Measurements from ENCODE around the gene ACVRL1. TPM values are rescaled to one million over a fixed set of nuclear protein-coding genes. Genes with fewer than 3 reads are reported as not detected.

The ACVRL1 gene
- total RNA-seq, 2 experiments from 2014 or later = not detected

DNA sequence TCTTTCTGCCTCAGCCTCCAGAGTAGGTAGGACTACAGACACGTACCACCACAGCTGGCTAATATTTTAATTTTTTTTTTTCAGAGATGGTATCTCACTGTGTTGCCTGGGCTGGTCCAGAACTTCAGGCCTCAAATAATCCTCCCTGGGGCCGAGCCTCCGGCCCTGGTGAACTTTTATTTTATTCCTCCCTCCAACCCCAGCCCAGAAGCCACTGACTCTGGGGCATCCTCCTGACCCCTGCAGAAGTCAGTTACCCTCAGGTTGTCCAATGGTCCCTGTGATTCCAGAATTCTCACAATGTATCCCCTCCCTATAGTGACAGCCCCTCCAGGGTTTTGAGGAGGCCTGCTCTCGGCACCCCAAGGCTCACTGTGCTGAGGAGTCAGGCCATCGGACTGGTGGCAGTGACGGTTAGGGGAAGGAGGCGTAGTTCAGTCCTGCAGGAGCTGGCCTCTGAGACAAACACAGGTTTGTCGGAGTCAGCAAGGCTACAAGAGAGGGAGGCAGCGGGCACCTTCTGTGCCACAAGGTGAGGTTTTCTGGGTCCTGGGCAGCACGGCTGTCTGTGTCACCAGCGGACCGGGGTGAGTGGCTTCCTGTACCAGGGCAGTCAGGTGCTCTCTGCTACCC is 39.4 kb upstream of the ACVRL1 start:
- H3K9me3 Mint-ChIP-seq (ENCODE audit: insufficient read depth) = no peaks in the 10 kb centered on the region
- ATAC-seq = no peak
- no peak overlapping the region for H3K27ac Mint-ChIP-seq
- H3K4me3 Mint-ChIP-seq = no peak overlapping the region
- peaks cover 59% of the 10 kb centered on the region for H3K27me3 Mint-ChIP-seq (ENCODE audit: low read depth)
- DNase-seq = no peak
- H3K4me1 Mint-ChIP-seq (ENCODE audit: low read depth) = peaks cover 21% of the 10 kb centered on the region
- no peaks in the 10 kb centered on the region for H3K36me3 Mint-ChIP-seq (ENCODE audit: low read depth)
- POLR2A ChIA-PET = interaction anchor here (0.6 kb wide), 1 partner anchor 43 kb away, joined by 4 read pairs; no protein-coding TSS in a partner anchor
- CTCF ChIA-PET = no interaction called here

DNA sequence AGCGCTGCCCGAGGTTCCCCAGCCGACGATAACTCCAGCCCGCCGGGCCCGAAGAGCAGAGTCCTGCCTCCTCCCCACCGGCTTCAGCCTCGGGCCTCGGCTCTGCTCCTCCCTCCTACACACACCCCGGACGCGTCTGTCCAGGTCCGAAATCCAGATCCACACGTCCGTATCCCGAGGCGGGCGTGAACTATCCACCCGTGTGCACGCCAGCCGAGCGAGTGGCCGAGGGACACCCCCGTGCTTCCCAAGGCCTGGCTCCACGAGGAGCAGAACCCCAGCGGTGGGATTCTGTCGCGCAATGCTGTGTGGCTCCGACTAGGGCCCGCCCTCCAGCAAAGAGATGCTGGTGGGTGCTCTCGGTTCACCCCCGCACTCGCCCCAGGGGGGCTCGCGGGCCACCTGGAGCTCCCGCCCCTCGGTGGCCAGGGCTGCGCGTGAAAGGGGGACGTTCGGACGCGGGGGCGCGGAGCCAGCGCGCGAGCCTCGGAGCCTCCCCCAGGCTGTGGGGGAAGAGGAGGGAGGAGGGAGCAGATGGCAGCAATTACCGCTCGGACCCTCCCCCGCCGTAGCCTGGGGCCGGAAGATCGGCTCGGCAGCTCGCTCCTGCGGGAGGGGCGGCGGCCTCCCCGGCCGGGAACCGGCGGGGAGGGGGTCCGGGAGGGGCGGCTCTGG is 38.3 kb upstream of the ACVRL1 start:
- POLR2A ChIA-PET = no interaction called here
- Mint-ChIP-seq H3K9me3 (ENCODE audit: insufficient read depth) (no peaks in the 10 kb centered on the region), H3K27ac (no peak overlapping the region), H3K36me3 (ENCODE audit: low read depth) (no peaks in the 10 kb centered on the region), H3K4me1 (ENCODE audit: low read depth) (peaks cover 16% of the 10 kb centered on the region), H3K4me3 (no peak overlapping the region), H3K27me3 (ENCODE audit: low read depth) (peaks cover 52% of the 10 kb centered on the region)
- CTCF ChIA-PET = interaction anchor here (1.8 kb wide), 1 partner anchor 55 kb away, joined by 7 read pairs; no protein-coding TSS in a partner anchor
- ATAC-seq (no peak), DNase-seq (no peak)

DNA sequence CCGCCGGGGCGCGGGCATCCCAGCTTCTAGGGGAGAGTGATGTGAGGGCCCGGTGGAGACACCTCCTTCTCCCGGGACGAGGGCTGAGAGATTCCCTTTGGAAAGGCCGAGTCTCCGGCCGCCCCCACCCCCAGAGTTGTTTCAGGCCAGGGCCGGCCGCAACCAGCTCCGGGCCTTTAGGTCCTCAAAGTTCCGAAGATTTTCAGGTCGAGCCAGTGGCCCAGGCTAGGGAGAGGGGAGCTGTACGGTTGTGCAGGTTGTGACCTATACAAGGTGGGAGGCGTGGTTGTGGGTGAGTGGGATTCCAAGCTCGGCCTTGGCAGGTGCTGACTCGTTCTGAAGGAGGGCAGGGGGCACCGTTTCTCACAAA is 37.8 kb upstream of the ACVRL1 start:
- ATAC-seq = no peak

DNA sequence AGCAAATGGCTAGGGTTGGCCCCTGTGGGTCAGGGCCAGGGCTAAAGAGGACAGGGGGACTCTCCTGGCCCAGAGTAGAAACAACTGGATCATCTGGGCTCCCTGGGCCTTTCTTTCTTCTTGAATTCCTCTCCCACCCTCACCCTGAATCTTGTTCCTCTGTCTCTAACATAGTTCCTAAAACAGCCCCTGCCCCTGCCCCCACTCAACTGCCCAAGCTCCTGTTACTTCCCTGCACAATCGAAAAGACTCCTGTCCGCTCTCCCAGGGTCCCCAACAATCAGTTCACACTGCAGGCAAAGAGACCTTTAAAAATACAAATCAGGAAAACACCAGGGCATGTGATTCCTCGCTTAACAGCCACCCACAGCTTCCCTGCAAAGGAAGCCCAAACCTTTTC is 37.4 kb upstream of the ACVRL1 start:
- ATAC-seq (no peak), DNase-seq (no peak)
- Mint-ChIP-seq H3K4me3 (no peak overlapping the region), H3K27ac (no peak overlapping the region), H3K36me3 (ENCODE audit: low read depth) (no peaks in the 10 kb centered on the region), H3K4me1 (ENCODE audit: low read depth) (peaks cover 12% of the 10 kb centered on the region), H3K9me3 (ENCODE audit: insufficient read depth) (no peaks in the 10 kb centered on the region), H3K27me3 (ENCODE audit: low read depth) (peaks cover 47% of the 10 kb centered on the region)
- ChIA-PET POLR2A (no interaction called here), CTCF (interaction anchor here (0.9 to 1.8 kb wide), 2 partner anchors 49 to 56 kb away, joined by 6 to 7 read pairs; no protein-coding TSS in a partner anchor)

More for the DNA sequence above, 37.8 kb upstream of the ACVRL1 start:
- no peaks in the 10 kb centered on the region for H3K9me3 Mint-ChIP-seq (ENCODE audit: insufficient read depth)
- ChIA-PET CTCF (interaction anchor here (1.8 kb wide), 1 partner anchor 56 kb away, joined by 7 read pairs; no protein-coding TSS in a partner anchor), POLR2A (no interaction called here)
- H3K36me3 Mint-ChIP-seq (ENCODE audit: low read depth) = no peaks in the 10 kb centered on the region
- H3K4me3 Mint-ChIP-seq = no peak overlapping the region
- H3K27ac Mint-ChIP-seq = no peak overlapping the region
- no peak for DNase-seq
- H3K4me1 Mint-ChIP-seq (ENCODE audit: low read depth) = peaks cover 14% of the 10 kb centered on the region
- peaks cover 51% of the 10 kb centered on the region for H3K27me3 Mint-ChIP-seq (ENCODE audit: low read depth)

DNA sequence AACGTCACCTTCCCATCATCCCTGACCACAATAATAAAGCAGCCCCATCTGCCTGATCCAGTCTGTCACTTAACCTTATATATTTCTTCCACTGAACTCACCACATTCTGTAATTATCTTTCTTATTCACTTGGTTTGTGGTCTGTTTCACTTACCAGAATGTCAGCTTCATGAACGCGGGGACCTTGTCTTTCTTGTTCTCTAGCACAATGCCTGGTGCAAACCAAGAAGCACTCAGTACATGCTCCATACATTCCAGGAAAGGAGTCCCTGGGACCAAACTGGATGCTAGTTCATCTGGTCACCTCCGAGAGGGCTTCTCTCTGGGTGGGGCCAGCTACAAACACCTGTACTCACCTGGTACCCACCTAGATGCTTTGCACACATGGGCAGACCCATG is 36.8 kb upstream of the ACVRL1 start:
- no peak overlapping the region for H3K27ac Mint-ChIP-seq
- peaks cover 12% of the 10 kb centered on the region for H3K4me1 Mint-ChIP-seq (ENCODE audit: low read depth)
- H3K36me3 Mint-ChIP-seq (ENCODE audit: low read depth) = no peaks in the 10 kb centered on the region
- DNase-seq = no peak
- POLR2A ChIA-PET = no interaction called here
- no peak overlapping the region for H3K4me3 Mint-ChIP-seq
- CTCF ChIA-PET = interaction anchor here (0.6 to 1.8 kb wide), 3 partner anchors 10 to 57 kb away, joined by 3 to 7 read pairs (median 6); no protein-coding TSS in a partner anchor
- ATAC-seq = no peak
- peaks cover 42% of the 10 kb centered on the region for H3K27me3 Mint-ChIP-seq (ENCODE audit: low read depth)
- H3K9me3 Mint-ChIP-seq (ENCODE audit: insufficient read depth) = no peaks in the 10 kb centered on the region

DNA sequence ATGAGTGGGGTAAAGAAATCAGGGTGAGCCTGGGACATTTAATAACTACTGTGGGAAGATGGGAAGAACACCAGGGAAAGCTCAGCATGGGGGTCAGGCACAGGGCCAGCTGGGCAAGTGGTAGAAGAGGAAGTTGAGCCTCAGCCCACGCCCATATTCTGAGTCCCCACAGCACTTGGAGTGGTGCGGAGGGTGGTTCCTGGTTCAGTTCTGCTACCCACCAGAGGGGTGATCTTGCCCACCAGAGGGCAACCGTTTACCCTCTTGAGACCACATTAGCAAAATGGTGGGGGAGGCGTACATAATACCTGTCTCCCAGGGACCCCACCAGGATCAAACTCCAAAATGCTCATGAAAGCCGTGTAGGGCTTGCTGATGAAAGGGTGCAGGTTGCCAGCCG is 36.2 kb upstream of the ACVRL1 start:
- Mint-ChIP-seq H3K4me3 (no peak overlapping the region), H3K27ac (no peak overlapping the region), H3K27me3 (ENCODE audit: low read depth) (peaks cover 41% of the 10 kb centered on the region), H3K9me3 (ENCODE audit: insufficient read depth) (no peaks in the 10 kb centered on the region), H3K36me3 (ENCODE audit: low read depth) (no peaks in the 10 kb centered on the region), H3K4me1 (ENCODE audit: low read depth) (peaks cover 12% of the 10 kb centered on the region)
- ChIA-PET POLR2A (no interaction called here), CTCF (interaction anchor here (0.6 to 1.8 kb wide), 3 partner anchors 9 to 57 kb away, joined by 3 to 7 read pairs (median 3); no protein-coding TSS in a partner anchor)
- DNase-seq (no peak), ATAC-seq (no peak)

DNA sequence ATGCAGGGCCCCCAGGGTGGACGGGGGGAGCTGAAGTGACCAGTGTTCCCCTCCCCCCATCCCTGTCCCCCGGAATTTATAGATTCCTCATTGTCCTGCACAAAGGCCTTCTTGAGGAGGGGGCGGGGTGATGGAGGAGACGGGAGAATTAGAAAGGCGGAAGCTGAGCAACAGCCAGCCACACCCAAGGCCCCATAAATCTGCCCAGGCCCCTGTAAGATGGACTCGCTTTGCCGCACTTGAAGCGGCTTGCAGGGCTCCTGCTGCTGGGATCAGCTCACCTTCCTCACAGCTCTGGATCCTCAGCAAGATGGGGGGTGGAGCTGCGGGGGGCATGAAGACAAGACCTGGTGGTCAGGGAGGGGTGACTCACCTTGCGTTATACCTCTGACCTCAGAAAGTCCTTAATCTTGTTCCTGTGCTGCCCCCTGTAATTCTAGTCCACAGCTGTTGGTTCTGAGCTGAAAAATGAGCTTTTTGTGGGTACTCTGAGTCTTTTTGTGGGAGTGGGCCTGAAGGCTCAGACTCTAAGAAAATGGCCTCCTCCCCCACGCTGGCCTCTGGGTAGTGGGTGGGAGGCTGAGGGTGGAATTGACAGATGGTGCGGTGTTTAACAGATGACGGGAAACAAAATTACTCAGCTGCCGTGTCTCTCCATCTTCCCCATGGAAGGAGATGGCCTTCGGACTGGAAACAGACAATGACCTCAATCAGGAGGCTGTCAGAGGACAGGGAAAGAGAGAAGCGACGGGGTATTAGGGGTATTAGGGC is 35.2 kb upstream of the ACVRL1 start:
- DNase-seq = no peak
- ATAC-seq = no peak
- peaks cover 12% of the 10 kb centered on the region for H3K4me1 Mint-ChIP-seq (ENCODE audit: low read depth)
- no peaks in the 10 kb centered on the region for H3K36me3 Mint-ChIP-seq (ENCODE audit: low read depth)
- ChIA-PET POLR2A (no interaction called here), CTCF (interaction anchor here (1.0 to 1.3 kb wide), 2 partner anchors 27 to 153 kb away, joined by 3 read pairs; no protein-coding TSS in a partner anchor)
- H3K4me3 Mint-ChIP-seq = no peak overlapping the region
- no peak overlapping the region for H3K27ac Mint-ChIP-seq
- no peaks in the 10 kb centered on the region for H3K9me3 Mint-ChIP-seq (ENCODE audit: insufficient read depth)
- H3K27me3 Mint-ChIP-seq (ENCODE audit: low read depth) = peaks cover 39% of the 10 kb centered on the region

DNA sequence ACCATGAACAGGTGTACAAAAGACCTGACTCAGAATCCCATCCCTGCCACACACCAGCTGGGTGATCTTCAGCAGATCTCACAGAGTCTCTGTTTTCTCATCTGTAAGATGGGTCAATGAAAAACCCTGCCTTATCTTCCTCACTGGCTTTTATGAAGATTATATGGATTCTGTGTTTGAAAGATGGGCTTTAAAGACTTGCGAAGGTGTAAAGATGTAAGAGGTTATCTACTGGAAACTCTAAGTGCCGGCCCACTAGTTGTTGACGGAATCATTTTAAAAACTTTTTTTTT is 34.7 kb upstream of the ACVRL1 start:
- ChIA-PET CTCF (no interaction called here), POLR2A (no interaction called here)
- Mint-ChIP-seq H3K9me3 (ENCODE audit: insufficient read depth) (no peaks in the 10 kb centered on the region), H3K36me3 (ENCODE audit: low read depth) (no peaks in the 10 kb centered on the region), H3K4me3 (no peak overlapping the region), H3K27me3 (ENCODE audit: low read depth) (peaks cover 33% of the 10 kb centered on the region), H3K27ac (no peak overlapping the region), H3K4me1 (ENCODE audit: low read depth) (peaks cover 12% of the 10 kb centered on the region)
- DNase-seq (no peak), ATAC-seq (no peak)

DNA sequence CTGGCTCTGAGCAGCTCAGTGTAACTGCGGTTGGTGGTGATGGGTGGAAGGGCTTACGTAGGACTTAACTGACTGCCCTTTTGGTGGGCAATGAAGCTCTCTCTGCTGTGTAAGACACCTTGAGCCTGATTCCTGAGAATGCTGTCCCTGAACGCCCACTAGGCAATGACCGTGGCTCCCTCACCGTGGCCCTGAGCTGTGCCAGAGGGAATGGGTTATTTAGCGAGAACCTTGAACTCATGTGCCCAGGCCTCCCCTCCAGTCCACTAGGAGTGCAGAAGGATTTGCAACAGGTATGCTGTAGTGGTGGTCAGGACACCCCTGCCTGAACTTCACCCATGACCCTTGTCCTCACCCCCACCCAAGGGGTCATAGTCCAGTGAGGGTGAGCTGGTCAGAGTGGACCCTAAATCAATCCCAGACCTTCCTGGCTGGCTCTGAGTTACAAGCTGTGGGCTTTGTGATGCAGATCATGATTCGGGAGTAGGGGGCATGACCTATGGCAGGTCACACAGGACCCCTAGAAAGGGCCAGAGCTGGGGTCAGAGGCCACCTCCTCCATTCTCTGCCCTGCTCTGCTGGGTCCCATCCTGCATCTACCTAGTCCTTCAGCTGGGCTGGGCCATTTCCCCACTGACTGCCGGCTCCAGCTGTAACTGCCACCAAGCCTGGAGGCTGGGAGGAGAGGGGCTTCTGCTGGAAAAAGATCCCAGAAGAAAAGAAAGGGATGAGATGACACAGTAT is 33.9 kb upstream of the ACVRL1 start:
- Mint-ChIP-seq H3K4me3 (no peak overlapping the region), H3K27me3 (ENCODE audit: low read depth) (peaks cover 27% of the 10 kb centered on the region), H3K4me1 (ENCODE audit: low read depth) (peaks cover 8% of the 10 kb centered on the region), H3K36me3 (ENCODE audit: low read depth) (no peaks in the 10 kb centered on the region), H3K27ac (no peak overlapping the region), H3K9me3 (ENCODE audit: insufficient read depth) (no peaks in the 10 kb centered on the region)
- no peak for DNase-seq
- ChIA-PET CTCF (interaction anchor here (1.0 to 3.3 kb wide), 3 partner anchors 11 to 49 kb away, joined by 4 to 30 read pairs (median 20); no protein-coding TSS in a partner anchor), POLR2A (interaction anchor here (1.5 kb wide), 1 partner anchor 13 kb away, joined by 3 read pairs; no protein-coding TSS in a partner anchor)
- ATAC-seq = no peak

DNA sequence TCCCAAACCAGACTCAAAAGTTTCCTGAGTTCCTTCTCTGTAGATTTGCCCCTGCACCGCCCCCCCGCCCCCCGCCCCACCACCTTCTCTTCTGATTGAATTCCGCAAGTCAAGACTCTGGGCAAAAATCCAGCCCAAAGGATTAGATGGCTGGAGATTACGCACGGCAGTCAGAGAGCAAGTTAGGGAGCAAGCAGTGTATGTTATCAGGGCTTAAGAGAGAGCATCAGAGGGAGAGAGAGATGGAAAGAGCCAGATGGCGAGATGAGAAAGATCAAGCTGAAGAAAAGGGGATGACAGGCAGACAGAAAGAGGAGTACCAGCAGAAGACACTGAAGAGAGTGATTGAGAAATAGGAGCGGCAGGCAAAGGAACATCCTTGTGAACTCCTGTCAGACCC is 33.3 kb upstream of the ACVRL1 start:
- Mint-ChIP-seq H3K27me3 (ENCODE audit: low read depth) (peaks cover 23% of the 10 kb centered on the region), H3K4me1 (ENCODE audit: low read depth) (peaks cover 7% of the 10 kb centered on the region), H3K9me3 (ENCODE audit: insufficient read depth) (no peaks in the 10 kb centered on the region), H3K4me3 (no peak overlapping the region), H3K36me3 (ENCODE audit: low read depth) (no peaks in the 10 kb centered on the region), H3K27ac (no peak overlapping the region)
- ChIA-PET POLR2A (interaction anchor here (1.5 kb wide), 1 partner anchor 12 kb away, joined by 3 read pairs; no protein-coding TSS in a partner anchor), CTCF (interaction anchor here (1.0 to 3.3 kb wide), 4 partner anchors 11 to 107 kb away, joined by 4 to 30 read pairs (median 15); no protein-coding TSS in a partner anchor)
- DNase-seq (no peak), ATAC-seq (no peak)

DNA sequence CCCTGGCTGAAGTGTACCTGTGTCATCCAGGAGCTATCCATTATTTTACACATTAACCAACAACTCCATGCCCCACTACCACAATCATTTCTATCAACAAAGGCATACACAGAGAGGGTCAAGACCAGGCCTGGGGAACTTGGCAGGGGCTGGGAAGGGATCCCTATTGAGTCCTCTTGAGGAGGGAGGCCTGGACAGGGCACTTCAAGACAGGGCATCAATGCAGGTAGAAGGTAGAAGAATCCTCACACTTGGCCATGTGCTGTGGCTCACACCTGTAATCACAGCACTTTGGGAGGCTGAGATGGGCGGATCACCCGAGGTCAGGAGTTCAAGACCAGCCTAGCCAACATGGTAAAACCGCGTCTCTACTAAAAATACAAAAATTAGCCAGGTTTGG is 32.8 kb upstream of the ACVRL1 start:
- Mint-ChIP-seq H3K27me3 (ENCODE audit: low read depth) (peaks cover 25% of the 10 kb centered on the region), H3K27ac (no peak overlapping the region), H3K36me3 (ENCODE audit: low read depth) (no peaks in the 10 kb centered on the region), H3K4me1 (ENCODE audit: low read depth) (peaks cover 7% of the 10 kb centered on the region), H3K9me3 (ENCODE audit: insufficient read depth) (no peaks in the 10 kb centered on the region), H3K4me3 (no peak overlapping the region)
- ChIA-PET CTCF (interaction anchor here (0.7 to 3.3 kb wide), 18 partner anchors 11 to 456 kb away, joined by 3 to 30 read pairs (median 6); no protein-coding TSS in a partner anchor), POLR2A (interaction anchor here (1.5 kb wide), 1 partner anchor 12 kb away, joined by 3 read pairs; no protein-coding TSS in a partner anchor)
- DNase-seq (no peak), ATAC-seq (no peak)

All from activated CD8-positive, alpha-beta T cell treated with anti-CD3 and anti-CD28 coated beads, Interleukin-2, amount 10 ng/mL, durations not matched to agents 7 days and 5 days (primary cell).